ENCODE measurements around the gene PRKCH. TPM values are rescaled to one million over a fixed set of nuclear protein-coding genes. Genes with fewer than 3 reads are reported as not detected.
A peak's percentile ranks its signal among the peaks of the same experiment; 100 is the strongest.

PRKCH gene
- total and polyA plus RNA-seq, 2 donors from 2014 or later = 8.3 to 47.0 TPM

DNA sequence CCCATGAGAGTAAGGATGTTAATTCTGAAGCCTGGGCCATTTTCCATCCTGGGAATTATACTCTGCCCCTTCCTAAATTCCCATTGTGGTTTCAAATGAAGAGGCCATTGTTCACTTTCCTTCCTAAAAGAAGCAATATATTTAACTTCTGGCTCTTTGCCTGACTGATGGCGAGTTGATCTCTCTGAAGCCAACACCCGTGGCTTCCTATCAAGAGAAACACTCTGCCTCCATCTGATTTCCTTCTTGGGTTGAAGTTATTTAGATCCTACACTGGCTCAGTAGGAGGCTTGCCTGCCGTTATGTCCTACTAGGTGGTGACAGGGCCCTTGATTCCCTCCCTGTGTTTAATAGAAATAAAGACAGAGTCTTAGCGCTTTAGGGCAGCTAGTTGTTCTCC, 97.4 kb downstream of the PRKCH start:
- no peak for FAIRE-seq
- intact Hi-C loops (cut with DNase I) = no loop called here
- peaks cover 0 to 5% (median 0%) of the 10 kb centered on the region in 3 donors for H3K4me1 ChIP-seq (ENCODE audit: control insufficient read depth in 2 of 3, insufficient read depth in 2 of 3, low read depth in 1 of 3, low read length in 3 of 3)
- H3K36me3 ChIP-seq (ENCODE audit: control insufficient read depth in 2 of 3, insufficient read depth in 3 of 3, low read length in 3 of 3) = no peaks in the 10 kb centered on the region
- no peak overlapping the region for H3K27ac ChIP-seq (ENCODE audit: low read depth in 2 of 2, low read length in 2 of 2)
- no peak for TF ChIP-seq CTCF (IDR thresholded peaks at IDR 0.05; ENCODE audit: borderline replicate concordance, extremely low read depth, insufficient read depth)
- no peak overlapping the region for H3K9ac ChIP-seq (ENCODE audit: low read length in 3 of 3)
- no peak overlapping the region for H3K4me3 ChIP-seq (ENCODE audit: low read length in 3 of 3)
- no peaks in the 10 kb centered on the region for H3K9me3 ChIP-seq (ENCODE audit: control insufficient read depth in 2 of 3, insufficient read depth in 1 of 3, low read length in 3 of 3)
- DNase-seq = peak in 1 of 5 donors; percentile 62
- H3K27me3 ChIP-seq (ENCODE audit: control insufficient read depth, insufficient read depth, low read length) = no peaks in the 10 kb centered on the region

GRCh38 chr14:61419201-61419600, 97.8 kb downstream of the PRKCH start:
- Histone ChIP-seq H3K4me3 (ENCODE audit: low read length in 3 of 3) (no peak overlapping the region), H3K9ac (ENCODE audit: low read length in 3 of 3) (no peak overlapping the region), H3K27me3 (ENCODE audit: control insufficient read depth, insufficient read depth, low read length) (no peaks in the 10 kb centered on the region), H3K36me3 (ENCODE audit: control insufficient read depth in 2 of 3, insufficient read depth in 3 of 3, low read length in 3 of 3) (no peaks in the 10 kb centered on the region), H3K4me1 (ENCODE audit: control insufficient read depth in 2 of 3, insufficient read depth in 2 of 3, low read depth in 1 of 3, low read length in 3 of 3) (peaks cover 0 to 5% (median 0%) of the 10 kb centered on the region in 3 donors), H3K27ac (ENCODE audit: low read depth in 2 of 2, low read length in 2 of 2) (no peak overlapping the region), H3K9me3 (ENCODE audit: control insufficient read depth in 2 of 3, insufficient read depth in 1 of 3, low read length in 3 of 3) (no peaks in the 10 kb centered on the region)
- FAIRE-seq (no peak), DNase-seq (no peak)
- no peak for TF ChIP-seq CTCF (IDR thresholded peaks at IDR 0.05; ENCODE audit: borderline replicate concordance, extremely low read depth, insufficient read depth)
- intact Hi-C loops (cut with DNase I) = no loop called here

DNA sequence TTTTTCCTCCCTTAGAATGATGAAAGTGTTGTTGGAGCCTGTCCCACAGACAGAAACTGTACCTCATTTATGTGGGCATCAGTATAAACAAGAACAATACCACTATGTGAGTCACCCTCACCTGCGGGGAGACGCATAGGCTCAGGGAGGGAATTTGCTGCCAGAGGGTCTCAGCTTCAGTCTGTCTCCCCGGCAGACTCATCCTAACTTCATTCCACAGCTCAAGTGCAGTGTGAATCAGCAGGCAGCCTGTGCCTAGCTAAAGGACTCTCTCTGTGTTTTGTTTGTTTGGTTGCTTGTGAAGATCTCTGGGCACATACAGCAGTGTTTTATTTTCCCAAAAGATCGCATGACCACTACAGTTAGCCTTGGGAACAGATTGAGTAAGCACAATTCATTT, 98.9 kb downstream of the PRKCH start:
- Histone ChIP-seq H3K9ac (ENCODE audit: low read length in 3 of 3) (no peak overlapping the region), H3K9me3 (ENCODE audit: control insufficient read depth in 2 of 3, insufficient read depth in 1 of 3, low read length in 3 of 3) (no peaks in the 10 kb centered on the region), H3K27ac (ENCODE audit: low read depth in 2 of 2, low read length in 2 of 2) (no peak overlapping the region), H3K27me3 (ENCODE audit: control insufficient read depth, insufficient read depth, low read length) (no peaks in the 10 kb centered on the region), H3K4me3 (ENCODE audit: low read length in 3 of 3) (no peak overlapping the region), H3K36me3 (ENCODE audit: control insufficient read depth in 2 of 3, insufficient read depth in 3 of 3, low read length in 3 of 3) (no peaks in the 10 kb centered on the region), H3K4me1 (ENCODE audit: control insufficient read depth in 2 of 3, insufficient read depth in 2 of 3, low read depth in 1 of 3, low read length in 3 of 3) (peaks cover 0 to 5% (median 0%) of the 10 kb centered on the region in 3 donors)
- intact Hi-C loops (cut with DNase I) = no loop called here
- no peak for FAIRE-seq
- TF ChIP-seq CTCF (IDR thresholded peaks at IDR 0.05; ENCODE audit: borderline replicate concordance, extremely low read depth, insufficient read depth) = no peak
- DNase-seq = no peak

Measured in kidney (tissue), 14 donors.